ENCODE results near the gene L3MBTL4. TPM values are rescaled to one million over a fixed set of nuclear protein-coding genes. Genes with fewer than 3 reads are reported as not detected.

The L3MBTL4 gene
- total and polyA plus RNA-seq, 9 of the 15 experiments (the other 6 are each of a cell fraction or from before 2014, with no cell fraction given), result not detected

- no peaks in the 10 kb centered on the region for H3K79me2 ChIP-seq (ENCODE audit: control insufficient read depth, insufficient read depth, low read length)
- POLR2A ChIA-PET, result no interaction called here
- ATAC-seq (no peak), FAIRE-seq (no peak), DNase-seq (ENCODE audit: extremely low read depth in 1 of 4, low spot score in 3 of 4) (no peak)
- H3K9me1 ChIP-seq (ENCODE audit: control insufficient read depth, insufficient read depth, low read length), result no peaks in the 10 kb centered on the region
- H4K20me1 ChIP-seq (replicated peaks; ENCODE audit: control insufficient read depth, insufficient read depth, low read length), result no peaks in the 10 kb centered on the region
- H3K9me3 ChIP-seq (replicated peaks; ENCODE audit: control insufficient read depth, insufficient read depth, low read depth, low read length), result no peaks in the 10 kb centered on the region
- no peak overlapping the region for H3K4me2 ChIP-seq (ENCODE audit: insufficient read depth, low read length)
- H2AFZ ChIP-seq (ENCODE audit: low read depth, low read length), result no peak overlapping the region
- H3K9ac ChIP-seq (ENCODE audit: insufficient read depth in 1 of 2, low read depth in 2 of 2, low read length in 2 of 2), result no peak overlapping the region
- in situ Hi-C loops (cut with MboI) (no loop called here), intact Hi-C loops (cut with micrococcal nuclease) (no loop called here)
- CTCF ChIA-PET (ENCODE audit: low intra/inter-chr PET ratio), result no interaction called here
- no peaks in the 10 kb centered on the region for H3K36me3 ChIP-seq (ENCODE audit: control insufficient read depth, insufficient read depth, low read length)
- no peaks in the 10 kb centered on the region for H3K27me3 ChIP-seq (ENCODE audit: control insufficient read depth in 2 of 2, insufficient read depth in 2 of 2, low read length in 2 of 2)
- 0% methylated on average over 1 of the region's 1 CpG for WGBS (ENCODE audit: insufficient coverage, low coverage, missing lambda C conversion rate)
- H3K27ac ChIP-seq (ENCODE audit: extremely low read depth, low read depth, low read length), result no peak overlapping the region
- H3K4me3 ChIP-seq, result no peak overlapping the region
- no TSS peak for BruUV-seq (replicated peaks)
- no peaks in the 10 kb centered on the region for H3K4me1 ChIP-seq (replicated peaks in 1 of 2; ENCODE audit: control insufficient read depth in 2 of 2, insufficient read depth in 2 of 2, low read length in 2 of 2)
- TF ChIP-seq LCOR (CRISPR knock-in tag; IDR thresholded peaks at IDR 0.05) (no peak), SREBF1 (IDR thresholded peaks at IDR 0.05; ENCODE audit: borderline replicate concordance, low read depth, low read length) (no peak), EHMT2 (IDR thresholded peaks at IDR 0.05) (no peak), NEUROD1 (IDR thresholded peaks at IDR 0.05; ENCODE audit: borderline replicate concordance, low read depth, low read length, partially characterized antibody) (no peak), RBM22 (IDR thresholded peaks at IDR 0.05; ENCODE audit: low read depth, low read length, poor library complexity, severe bottlenecking) (no peak), ZNF707 (CRISPR knock-in tag; conservative IDR thresholded peaks at IDR 0.05) (no peak), ZNF507 (tag; conservative IDR thresholded peaks at IDR 0.05) (no peak), PHF8 (IDR thresholded peaks at IDR 0.05; ENCODE audit: borderline replicate concordance, low read length) (no peak), XRCC4 (IDR thresholded peaks at IDR 0.05; ENCODE audit: extremely low read depth, insufficient read depth, insufficient read length) (no peak), MEIS2 (IDR thresholded peaks at IDR 0.05; ENCODE audit: partially characterized antibody) (no peak)
- TF ChIP-seq, protein P1, sequence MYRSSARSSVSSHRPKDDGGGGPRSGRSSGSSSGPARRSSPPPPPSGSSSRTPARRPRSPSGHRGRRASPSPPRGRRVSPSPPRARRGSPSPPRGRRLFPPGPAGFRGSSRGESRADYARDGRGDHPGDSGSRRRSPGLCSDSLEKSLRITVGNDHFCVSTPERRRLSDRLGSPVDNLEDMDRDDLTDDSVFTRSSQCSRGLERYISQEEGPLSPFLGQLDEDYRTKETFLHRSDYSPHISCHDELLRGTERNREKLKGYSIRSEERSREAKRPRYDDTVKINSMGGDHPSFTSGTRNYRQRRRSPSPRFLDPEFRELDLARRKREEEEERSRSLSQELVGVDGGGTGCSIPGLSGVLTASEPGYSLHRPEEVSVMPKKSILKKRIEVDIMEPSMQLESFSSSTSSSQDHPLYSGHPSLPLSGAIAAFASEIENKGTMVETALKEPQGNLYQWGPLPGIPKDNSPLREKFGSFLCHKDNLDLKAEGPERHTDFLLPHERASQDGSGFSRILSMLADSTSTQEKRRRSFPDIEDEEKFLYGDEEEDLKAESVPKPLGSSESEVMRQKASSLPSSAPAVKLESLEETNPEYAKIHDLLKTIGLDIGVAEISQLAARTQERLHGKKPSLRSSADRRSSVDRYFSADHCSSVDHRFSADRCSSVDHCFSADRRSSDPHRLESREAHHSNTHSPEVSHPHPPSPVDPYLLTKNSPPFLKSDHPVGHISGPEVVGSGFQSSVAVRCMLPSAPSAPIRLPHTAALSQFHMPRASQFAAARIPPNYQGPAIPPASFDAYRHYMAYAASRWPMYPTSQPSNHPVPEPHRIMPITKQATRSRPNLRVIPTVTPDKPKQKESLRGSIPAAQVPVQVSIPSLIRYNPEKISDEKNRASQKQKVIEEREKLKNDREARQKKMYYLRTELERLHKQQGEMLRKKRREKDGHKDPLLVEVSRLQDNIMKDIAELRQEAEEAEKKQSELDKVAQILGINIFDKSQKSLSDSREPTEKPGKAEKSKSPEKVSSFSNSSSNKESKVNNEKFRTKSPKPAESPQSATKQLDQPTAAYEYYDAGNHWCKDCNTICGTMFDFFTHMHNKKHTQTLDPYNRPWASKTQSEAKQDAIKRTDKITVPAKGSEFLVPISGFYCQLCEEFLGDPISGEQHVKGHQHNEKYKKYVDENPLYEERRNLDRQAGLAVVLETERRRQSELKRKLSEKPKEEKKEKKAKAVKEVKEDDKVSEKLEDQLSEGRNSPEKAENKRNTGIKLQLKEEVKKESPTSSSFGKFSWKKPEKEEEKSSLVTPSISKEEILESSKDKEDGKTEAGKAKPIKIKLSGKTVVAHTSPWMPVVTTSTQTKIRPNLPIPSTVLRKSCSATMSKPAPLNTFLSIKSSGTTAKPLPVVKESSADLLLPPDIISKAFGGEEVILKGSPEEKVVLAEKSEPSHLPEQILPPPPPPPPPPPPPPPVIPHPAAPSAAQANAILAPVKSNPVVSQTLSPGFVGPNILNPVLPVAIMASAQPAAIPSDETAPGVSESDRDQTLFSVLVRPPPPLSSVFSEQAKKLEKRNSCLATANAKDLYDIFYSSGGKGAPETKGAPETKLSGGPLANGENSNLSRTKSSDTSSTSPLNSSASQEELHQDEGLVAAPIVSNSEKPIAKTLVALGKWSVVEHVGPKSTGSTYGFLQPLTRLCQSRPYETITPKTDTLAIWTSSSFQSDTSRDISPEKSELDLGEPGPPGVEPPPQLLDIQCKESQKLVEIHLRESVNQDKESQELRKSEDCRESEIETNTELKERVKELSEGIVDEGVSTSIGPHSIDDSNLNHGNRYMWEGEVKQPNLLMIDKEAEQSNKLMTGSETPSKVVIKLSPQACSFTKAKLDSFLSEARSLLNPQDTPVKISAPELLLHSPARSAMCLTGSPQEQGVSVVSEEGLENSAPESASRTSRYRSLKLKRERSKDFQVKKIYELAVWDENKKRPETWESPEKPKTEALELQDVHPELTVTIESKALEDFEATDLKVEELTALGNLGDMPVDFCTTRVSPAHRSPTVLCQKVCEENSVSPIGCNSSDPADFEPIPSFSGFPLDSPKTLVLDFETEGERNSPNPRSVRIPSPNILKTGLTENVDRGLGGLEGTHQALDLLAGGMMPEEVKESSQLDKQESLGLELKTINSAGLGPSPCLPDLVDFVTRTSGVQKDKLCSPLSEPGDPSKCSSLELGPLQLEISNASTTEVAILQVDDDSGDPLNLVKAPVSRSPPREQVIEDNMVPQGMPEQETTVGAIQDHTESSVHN (IDR thresholded peaks at IDR 0.05; ENCODE audit: borderline replicate concordance in 1 of 2, low read depth in 1 of 2), result no peak
- TF ChIP-seq, protein P2, sequence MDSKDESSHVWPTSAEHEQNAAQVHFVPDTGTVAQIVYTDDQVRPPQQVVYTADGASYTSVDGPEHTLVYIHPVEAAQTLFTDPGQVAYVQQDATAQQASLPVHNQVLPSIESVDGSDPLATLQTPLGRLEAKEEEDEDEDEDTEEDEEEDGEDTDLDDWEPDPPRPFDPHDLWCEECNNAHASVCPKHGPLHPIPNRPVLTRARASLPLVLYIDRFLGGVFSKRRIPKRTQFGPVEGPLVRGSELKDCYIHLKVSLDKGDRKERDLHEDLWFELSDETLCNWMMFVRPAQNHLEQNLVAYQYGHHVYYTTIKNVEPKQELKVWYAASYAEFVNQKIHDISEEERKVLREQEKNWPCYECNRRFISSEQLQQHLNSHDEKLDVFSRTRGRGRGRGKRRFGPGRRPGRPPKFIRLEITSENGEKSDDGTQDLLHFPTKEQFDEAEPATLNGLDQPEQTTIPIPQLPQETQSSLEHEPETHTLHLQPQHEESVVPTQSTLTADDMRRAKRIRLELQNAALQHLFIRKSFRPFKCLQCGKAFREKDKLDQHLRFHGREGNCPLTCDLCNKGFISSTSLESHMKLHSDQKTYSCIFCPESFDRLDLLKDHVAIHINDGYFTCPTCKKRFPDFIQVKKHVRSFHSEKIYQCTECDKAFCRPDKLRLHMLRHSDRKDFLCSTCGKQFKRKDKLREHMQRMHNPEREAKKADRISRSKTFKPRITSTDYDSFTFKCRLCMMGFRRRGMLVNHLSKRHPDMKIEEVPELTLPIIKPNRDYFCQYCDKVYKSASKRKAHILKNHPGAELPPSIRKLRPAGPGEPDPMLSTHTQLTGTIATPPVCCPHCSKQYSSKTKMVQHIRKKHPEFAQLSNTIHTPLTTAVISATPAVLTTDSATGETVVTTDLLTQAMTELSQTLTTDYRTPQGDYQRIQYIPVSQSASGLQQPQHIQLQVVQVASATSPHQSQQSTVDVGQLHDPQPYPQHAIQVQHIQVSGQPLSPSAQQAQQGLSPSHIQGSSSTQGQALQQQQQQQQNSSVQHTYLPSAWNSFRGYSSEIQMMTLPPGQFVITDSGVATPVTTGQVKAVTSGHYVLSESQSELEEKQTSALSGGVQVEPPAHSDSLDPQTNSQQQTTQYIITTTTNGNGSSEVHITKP (IDR thresholded peaks at IDR 0.05; ENCODE audit: partially characterized antibody), result no peak
These were observed 21.0 kb upstream of the L3MBTL4 start for GRCh38 chr18:6435731-6436130.

Measured in K562 (cell line).